ENCODE results near the gene PPP2R5E.

The PPP2R5E gene

GRCh38 chr14:63435204-63435603, 108.0 kb downstream of the PPP2R5E start:
- no peak overlapping the region for H3K4me3 ChIP-seq (ENCODE audit: low read length)
- no peak for DNase-seq (ENCODE audit: low read depth)
- no peak for TF ChIP-seq CTCF (conservative IDR thresholded peaks at IDR 0.05; ENCODE audit: low read length)

GRCh38 chr14:63432888-63433552, 110.2 kb downstream of the PPP2R5E start:
- DNase-seq (ENCODE audit: low read depth): no peak
- no peak for TF ChIP-seq CTCF (conservative IDR thresholded peaks at IDR 0.05; ENCODE audit: low read length)
- no peak overlapping the region for H3K4me3 ChIP-seq (ENCODE audit: low read length)

GRCh38 chr14:63432228-63432627, 110.9 kb downstream of the PPP2R5E start:
- DNase-seq (ENCODE audit: low read depth): no peak
- H3K4me3 ChIP-seq (ENCODE audit: low read length): no peak overlapping the region
- TF ChIP-seq CTCF (conservative IDR thresholded peaks at IDR 0.05; ENCODE audit: low read length): no peak

GRCh38 chr14:63431466-63431865, 111.7 kb downstream of the PPP2R5E start:
- no peak for DNase-seq (ENCODE audit: low read depth)
- H3K4me3 ChIP-seq (ENCODE audit: low read length): no peak overlapping the region
- no peak for TF ChIP-seq CTCF (conservative IDR thresholded peaks at IDR 0.05; ENCODE audit: low read length)

GRCh38 chr14:63428486-63428885, 114.7 kb downstream of the PPP2R5E start:
- no peak for DNase-seq (ENCODE audit: low read depth)
- no peak for TF ChIP-seq CTCF (conservative IDR thresholded peaks at IDR 0.05; ENCODE audit: low read length)
- no peak overlapping the region for H3K4me3 ChIP-seq (ENCODE audit: low read length)

GRCh38 chr14:63426838-63427352, 116.3 kb downstream of the PPP2R5E start:
- H3K4me3 ChIP-seq (ENCODE audit: low read length): no peak overlapping the region
- no peak for TF ChIP-seq CTCF (conservative IDR thresholded peaks at IDR 0.05; ENCODE audit: low read length)
- no peak for DNase-seq (ENCODE audit: low read depth)

GRCh38 chr14:63423889-63424288, 119.3 kb downstream of the PPP2R5E start:
- no peak overlapping the region for H3K4me3 ChIP-seq (ENCODE audit: low read length)
- no peak for TF ChIP-seq CTCF (conservative IDR thresholded peaks at IDR 0.05; ENCODE audit: low read length)
- no peak for DNase-seq (ENCODE audit: low read depth)

Measured in AG10803 (cell line).